HG02938 (cell line): Measurements from ENCODE around the gene CFAP77.
"Not testable (repeated sequence)": the region's sequence is repeated elsewhere in the genome, so short reads cannot be mapped to it uniquely, and the experiment has no call there.

Experiments
- ATAC-seq: cut with Tn5 transposase; IDR thresholded peaks from one replicate; pipeline ENCODE4 v1.9.1; 2021; ENCODE audit warnings: mild to moderate bottlenecking, moderate library complexity; ENCODE audit not compliant: unreplicated experiment

CFAP77 gene

DNA sequence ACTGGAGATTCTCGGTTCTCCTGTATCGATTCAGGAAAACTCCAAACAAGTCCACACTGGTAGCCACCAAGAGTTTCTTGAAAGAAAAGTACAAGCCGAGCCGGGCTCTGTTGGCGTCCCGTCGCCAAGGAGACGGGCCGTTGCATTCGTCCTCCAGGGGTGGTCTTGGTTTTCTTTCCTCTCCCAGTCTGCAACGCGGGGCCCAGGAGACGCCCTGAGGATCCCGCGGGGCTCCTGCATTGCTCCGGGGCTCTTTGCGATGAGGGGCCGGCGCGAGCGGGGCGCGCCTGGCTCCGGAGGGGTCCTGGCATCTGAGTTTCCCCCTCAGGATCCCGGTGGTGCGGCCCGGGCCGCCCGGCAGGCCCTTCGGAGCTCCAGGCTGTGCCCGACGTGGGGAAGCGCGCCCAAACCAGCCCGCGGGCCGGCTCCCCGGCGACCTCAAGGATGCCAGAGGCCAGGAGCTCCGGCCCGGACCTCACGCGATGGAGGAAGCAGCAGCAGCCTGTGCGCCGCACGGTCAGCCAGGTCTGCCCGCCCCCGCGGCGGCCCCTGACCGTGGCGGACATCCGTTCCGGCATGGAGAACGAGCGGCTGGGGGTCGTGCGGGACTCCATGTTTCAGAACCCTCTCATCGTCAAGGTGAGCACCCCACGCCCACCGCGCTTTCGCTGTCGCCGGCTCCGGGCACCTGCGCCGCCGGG is at the start of gene CFAP77:
TSS of gene CFAP77 (plus strand) at position 384 of the 701 bp plus-strand sequence. CDS start at position 445, 61 bp downstream.
- no peak for ATAC-seq

GRCh38 chr9:132364068-132364467 is 45.9 kb upstream of the CFAP77 start:
- no peak for ATAC-seq

GRCh38 chr9:132365986-132366385 is 44.0 kb upstream of the CFAP77 start:
- no peak for ATAC-seq

DNA sequence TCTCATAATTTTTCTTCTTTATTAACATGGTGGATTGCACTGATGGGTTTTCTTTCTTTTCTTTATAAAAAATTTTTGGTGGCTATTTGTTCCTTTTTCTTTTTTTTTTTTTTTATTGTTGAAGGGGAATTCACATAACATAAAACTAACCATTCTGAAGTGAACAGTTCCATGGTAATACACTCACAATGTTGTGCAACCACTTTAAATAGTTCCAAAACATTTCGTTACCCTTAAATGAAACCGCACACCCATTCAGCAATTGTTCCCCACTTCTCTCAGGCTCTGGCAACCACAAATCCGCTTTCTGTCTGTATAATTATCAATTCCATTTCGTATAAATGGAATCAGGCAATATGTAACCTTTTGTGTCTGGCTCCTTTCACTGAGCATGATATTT is 43.5 kb upstream of the CFAP77 start:
- ATAC-seq: no peak

GRCh38 chr9:132367613-132368313 is 42.2 kb upstream of the CFAP77 start:
- no peak for ATAC-seq

- ATAC-seq: no peak
Measured at GRCh38 chr9:132369421-132369820, 40.6 kb upstream of the CFAP77 start.

DNA sequence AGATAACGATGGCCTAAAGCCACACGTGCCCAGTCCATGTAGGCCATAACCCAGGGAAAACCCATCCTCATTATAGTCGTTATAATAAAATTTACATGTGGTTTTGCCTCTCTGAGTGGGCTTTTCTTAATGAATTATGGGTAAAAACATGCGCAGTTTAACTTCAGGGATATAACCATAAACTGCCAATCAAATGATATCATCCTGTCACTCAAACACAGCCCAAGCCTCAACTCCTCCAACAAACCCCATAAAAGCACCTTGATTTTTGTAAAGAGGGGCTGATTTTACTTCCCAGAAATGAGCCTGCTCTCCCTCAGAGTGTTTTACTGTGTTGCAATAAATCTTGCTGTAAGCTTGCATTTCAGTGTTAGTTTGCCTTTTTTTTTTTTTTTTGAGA is 39.4 kb upstream of the CFAP77 start:
- ATAC-seq: no peak

- ATAC-seq: no peak
Measured at GRCh38 chr9:132372177-132373095, 37.6 kb upstream of the CFAP77 start.

DNA sequence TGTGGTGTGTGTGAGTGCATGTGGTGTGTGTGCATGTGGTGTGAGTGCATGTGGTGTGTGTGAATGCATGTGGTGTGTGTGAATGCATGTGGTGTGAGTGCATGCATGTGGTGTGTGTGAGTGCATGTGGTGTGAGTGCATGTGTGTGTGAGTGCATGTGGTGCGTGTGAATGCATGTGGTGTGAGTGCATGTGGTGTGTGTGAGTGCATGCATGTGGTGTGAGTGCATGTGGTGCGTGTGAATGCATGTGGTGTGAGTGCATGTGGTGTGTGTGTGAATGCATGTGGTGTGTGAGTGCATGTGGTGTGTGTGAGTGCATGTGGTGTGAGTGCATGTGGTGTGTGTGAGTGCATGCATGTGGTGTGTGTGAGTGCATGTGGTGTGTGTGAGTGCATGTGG is 32.2 kb upstream of the CFAP77 start:
- ATAC-seq: not testable (repeated sequence)

GRCh38 chr9:132378416-132378815 is 31.6 kb upstream of the CFAP77 start:
- ATAC-seq: not testable (repeated sequence)

DNA sequence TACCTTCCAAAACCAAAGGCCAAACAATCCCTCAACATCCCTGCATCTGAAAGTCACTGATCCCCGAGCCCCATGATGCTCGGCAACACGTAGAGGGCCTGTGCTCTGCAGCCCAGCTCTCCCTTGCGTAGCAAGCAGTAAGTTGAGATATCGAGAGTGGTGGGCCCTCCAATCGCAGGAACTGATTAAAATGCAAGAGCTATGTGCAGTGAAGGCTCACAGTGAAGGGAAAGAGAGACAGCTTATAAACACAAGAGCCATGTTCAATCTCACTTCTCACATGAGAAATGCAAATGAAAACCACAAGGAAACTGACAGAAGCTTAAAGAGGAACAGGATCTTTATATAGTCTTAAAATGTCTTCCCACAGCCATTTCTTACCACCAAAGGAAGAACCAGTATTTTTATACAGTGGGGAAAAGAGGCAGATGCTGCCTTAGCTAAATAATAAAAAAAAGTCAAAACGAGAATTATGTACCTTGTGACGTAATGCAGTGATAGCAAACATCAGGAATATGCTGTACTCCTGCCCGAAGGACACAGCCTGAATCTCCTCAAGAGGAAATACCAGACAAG is 28.0 kb upstream of the CFAP77 start:
- peak; percentile 76 for ATAC-seq

- no peak for ATAC-seq
Measured at GRCh38 chr9:132383462-132383883, 26.5 kb upstream of the CFAP77 start.

DNA sequence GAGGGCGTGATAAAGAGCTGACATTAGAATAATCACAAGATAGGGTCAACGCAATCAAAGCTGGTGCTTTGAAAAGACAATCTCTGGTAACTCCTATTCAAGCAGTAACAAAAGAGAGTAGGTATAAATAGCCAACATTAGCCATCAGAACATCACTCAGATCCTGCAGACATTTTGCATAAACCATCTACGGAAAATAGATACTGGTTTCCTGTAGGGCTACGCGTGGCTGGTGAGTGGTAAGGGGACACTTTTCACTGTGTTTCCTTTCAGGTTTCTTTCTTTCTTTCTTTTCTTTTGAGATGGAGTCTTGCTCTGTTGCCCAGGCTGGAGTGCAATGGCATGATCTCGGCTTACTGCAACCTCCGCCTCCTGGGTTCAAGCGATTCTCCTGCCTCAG is 25.6 kb upstream of the CFAP77 start:
- ATAC-seq: no peak

DNA sequence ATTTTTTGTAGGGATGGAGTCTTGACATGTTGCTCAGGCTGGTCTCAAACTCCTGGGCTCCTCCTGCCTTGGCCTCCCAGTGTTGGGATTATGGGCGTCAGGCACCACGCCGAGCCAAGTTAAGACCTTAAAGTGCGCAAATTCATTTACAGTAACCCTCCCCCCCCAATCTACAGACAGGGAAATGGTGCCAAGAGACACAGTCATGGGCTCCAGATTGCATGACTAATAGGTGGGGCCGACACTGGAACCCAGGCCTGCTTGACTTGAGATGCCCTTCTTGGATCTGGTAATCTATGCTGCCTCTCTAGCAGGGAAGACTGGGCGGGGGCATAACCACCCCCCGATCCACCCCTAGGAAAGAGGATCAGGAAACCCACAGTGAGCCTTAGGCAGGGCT is 22.9 kb upstream of the CFAP77 start:
- no peak for ATAC-seq

DNA sequence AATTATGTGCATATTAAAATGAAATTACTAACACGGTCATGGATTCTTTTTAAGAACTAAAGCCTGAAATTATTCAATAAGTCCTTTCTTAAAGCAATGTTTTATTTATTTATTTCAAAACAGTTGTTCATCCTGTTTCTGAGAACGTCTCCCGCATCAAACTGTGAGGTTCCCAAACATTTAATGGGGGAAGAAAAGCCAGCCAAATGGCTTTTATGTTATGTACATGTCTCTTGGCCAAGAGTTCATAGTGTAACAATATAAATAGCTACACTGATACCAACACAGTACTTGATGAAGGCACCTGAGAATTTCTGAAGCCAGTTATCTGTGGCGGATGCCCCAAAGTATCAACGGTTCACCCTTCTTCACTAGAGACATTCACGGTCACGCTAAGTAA is 19.0 kb upstream of the CFAP77 start:
- ATAC-seq: no peak

DNA sequence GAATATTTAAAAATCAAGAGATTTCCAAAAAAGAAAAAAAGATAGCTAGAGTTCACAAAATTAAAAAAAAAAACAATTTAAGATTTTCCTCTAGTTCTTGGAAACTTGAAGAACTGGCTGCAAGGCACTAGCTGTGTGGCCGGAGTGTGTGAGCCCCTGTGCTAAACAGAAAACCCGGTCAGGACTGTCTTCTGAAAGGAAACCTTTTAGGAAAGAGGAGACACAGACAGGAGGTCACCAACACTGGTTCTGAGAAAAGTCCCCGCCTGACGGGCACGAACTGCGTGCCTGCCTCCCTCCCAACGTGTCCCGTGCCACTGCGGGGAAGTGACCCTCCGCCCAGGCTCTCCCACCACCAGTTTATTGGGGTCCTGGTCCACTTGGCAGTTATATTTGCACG is 18.6 kb upstream of the CFAP77 start:
- ATAC-seq: no peak

GRCh38 chr9:132395560-132395959 is 14.5 kb upstream of the CFAP77 start:
- no peak for ATAC-seq

DNA sequence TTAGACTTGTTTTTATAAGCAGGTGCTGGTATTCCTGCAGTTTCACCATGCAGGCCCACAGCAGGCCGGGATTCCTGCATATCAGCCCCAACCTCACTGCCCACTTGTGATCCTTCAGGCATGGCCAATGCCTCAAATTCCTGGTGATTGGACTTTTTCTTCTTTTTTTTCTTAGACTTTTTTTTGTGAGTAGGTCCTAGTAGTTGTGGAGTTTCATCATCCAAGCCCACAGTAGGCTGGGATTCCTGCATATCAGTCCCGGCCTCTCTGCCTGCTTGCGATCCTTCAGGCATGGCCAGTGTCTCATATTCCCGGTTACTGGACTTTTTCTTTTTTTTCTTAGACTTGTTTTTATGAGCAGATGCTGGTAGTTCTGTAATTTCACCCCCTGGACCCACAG is 8.2 kb upstream of the CFAP77 start:
- ATAC-seq: no peak

GRCh38 chr9:132404228-132404881 is 5.7 kb upstream of the CFAP77 start:
- no peak for ATAC-seq

- ATAC-seq: peak; percentile 65
Measured at GRCh38 chr9:132406554-132407122, 3.4 kb upstream of the CFAP77 start, which contains the start of gene TTF1. Gene TTF1, minus strand, starts transcription at chr9:132406840. Its CDS starts 4,019 bp downstream, at chr9:132402821.
